ENCODE data around the gene P2RY13.

P2RY13 gene

GRCh38 chr3:151329363-151329762 is at the start of gene P2RY13:
Gene P2RY13, minus strand, starts transcription at chr3:151329549. Its CDS starts 21 bp downstream, at chr3:151329528.
- DNase-seq (ENCODE audit: low read depth in 2 of 2, low spot score in 1 of 2), result no peak

GRCh38 chr3:151377768-151378385 is 48.5 kb upstream of the P2RY13 start:
- DNase-seq (ENCODE audit: low read depth in 2 of 2, low spot score in 1 of 2), result no peak

GRCh38 chr3:151372063-151372820 is 42.9 kb upstream of the P2RY13 start:
- DNase-seq (ENCODE audit: low read depth in 2 of 2, low spot score in 1 of 2), result no peak

- DNase-seq (ENCODE audit: low read depth in 2 of 2, low spot score in 1 of 2), result no peak
Measured at GRCh38 chr3:151371526-151371925, 42.2 kb upstream of the P2RY13 start.

GRCh38 chr3:151367448-151367847 is 38.1 kb upstream of the P2RY13 start:
- DNase-seq (ENCODE audit: low read depth in 2 of 2, low spot score in 1 of 2), result no peak

- DNase-seq (ENCODE audit: low read depth in 2 of 2, low spot score in 1 of 2), result no peak
Measured at GRCh38 chr3:151366993-151367392, 37.6 kb upstream of the P2RY13 start.

GRCh38 chr3:151362751-151363174 is 33.4 kb upstream of the P2RY13 start:
- DNase-seq (ENCODE audit: low read depth in 2 of 2, low spot score in 1 of 2), result no peak

GRCh38 chr3:151357463-151357850 is 28.1 kb upstream of the P2RY13 start:
- no peak for DNase-seq (ENCODE audit: low read depth in 2 of 2, low spot score in 1 of 2)

GRCh38 chr3:151356794-151357462 is 27.6 kb upstream of the P2RY13 start:
- DNase-seq (ENCODE audit: low read depth in 2 of 2, low spot score in 1 of 2), result no peak

GRCh38 chr3:151351648-151352047 is 22.3 kb upstream of the P2RY13 start:
- DNase-seq (ENCODE audit: low read depth in 2 of 2, low spot score in 1 of 2), result no peak

- no peak for DNase-seq (ENCODE audit: low read depth in 2 of 2, low spot score in 1 of 2)
Measured at GRCh38 chr3:151351219-151351618, 21.9 kb upstream of the P2RY13 start.

GRCh38 chr3:151350656-151351055 is 21.3 kb upstream of the P2RY13 start:
- DNase-seq (ENCODE audit: low read depth in 2 of 2, low spot score in 1 of 2), result no peak

- DNase-seq (ENCODE audit: low read depth in 2 of 2, low spot score in 1 of 2), result no peak
Measured at GRCh38 chr3:151347432-151347831, 18.1 kb upstream of the P2RY13 start.

- DNase-seq (ENCODE audit: low read depth in 2 of 2, low spot score in 1 of 2), result no peak
Measured at GRCh38 chr3:151346292-151346691, 16.9 kb upstream of the P2RY13 start.

GRCh38 chr3:151345859-151346258 is 16.5 kb upstream of the P2RY13 start:
- no peak for DNase-seq (ENCODE audit: low read depth in 2 of 2, low spot score in 1 of 2)

- no peak for DNase-seq (ENCODE audit: low read depth in 2 of 2, low spot score in 1 of 2)
Measured at GRCh38 chr3:151331696-151332095, 2.3 kb upstream of the P2RY13 start.

GRCh38 chr3:151330899-151331298 is 1.6 kb upstream of the P2RY13 start:
- no peak for DNase-seq (ENCODE audit: low read depth in 2 of 2, low spot score in 1 of 2)

- DNase-seq (ENCODE audit: low read depth in 2 of 2, low spot score in 1 of 2), result no peak
Measured at GRCh38 chr3:151330379-151330778, 1.0 kb upstream of the P2RY13 start.

- no peak for DNase-seq (ENCODE audit: low read depth in 2 of 2, low spot score in 1 of 2)
Measured at GRCh38 chr3:151328298-151328995, 902 bp downstream of the P2RY13 start.

- no peak for DNase-seq (ENCODE audit: low read depth in 2 of 2, low spot score in 1 of 2)
Measured at GRCh38 chr3:151327571-151328198, 1.7 kb downstream of the P2RY13 start.

- no peak for DNase-seq (ENCODE audit: low read depth in 2 of 2, low spot score in 1 of 2)
Measured at GRCh38 chr3:151322511-151322910, 6.8 kb downstream of the P2RY13 start.

All from stimulated activated CD8-positive, alpha-beta memory T cell treated with anti-CD3 and anti-CD28 coated beads, Interleukin-4, amount 100 ng/mL, for 1 hour (primary cell).